GM23248 (cell line): ENCODE results near the gene ALOX5. TPM values are rescaled to one million over a fixed set of nuclear protein-coding genes. Genes with fewer than 3 reads are reported as not detected.

Experiments
- DNase-seq: peaks from one replicate; pipeline ENCODE4 v3.0.0-alpha.2; 2015
- H2AFZ ChIP-seq: fragments of 200-600 bp; sonication (generic); 2 replicates; pipeline ENCODE4 v1.6.1; 2016; ENCODE audit warnings: antibody characterized with exemption
- H3F3A ChIP-seq: fragments of 200-600 bp; sonication (generic); 2 replicates; pipeline ENCODE4 v1.6.1; 2016; ENCODE audit warnings: mild to moderate bottlenecking, antibody characterized with exemption, mixed run types; ENCODE audit not compliant: insufficient read depth
- H3K27ac ChIP-seq: fragments of 200-600 bp; sonication (generic); 2 replicates; pipeline ENCODE4 v1.5.1; 2016; ENCODE audit warnings: mild to moderate bottlenecking
- H3K27me3 ChIP-seq: fragments of 200-600 bp; sonication (generic); replicated peaks from 2 replicates; pipeline ENCODE4 v1.6.1; 2016; ENCODE audit warnings: mild to moderate bottlenecking; ENCODE audit not compliant: insufficient read depth
- H3K36me3 ChIP-seq: fragments of 200-600 bp; sonication (generic); 2 replicates; pipeline ENCODE4 v1.6.1; 2016; ENCODE audit warnings: low read depth, mild to moderate bottlenecking
- H3K4me1 ChIP-seq: fragments of 200-600 bp; sonication (generic); 2 replicates; pipeline ENCODE4 v1.6.1; 2016; ENCODE audit warnings: mild to moderate bottlenecking; ENCODE audit not compliant: insufficient read depth
- H3K4me2 ChIP-seq: fragments of 200-600 bp; sonication (generic); one replicate; pipeline ENCODE4 v1.6.1; 2016; ENCODE audit warnings: mild to moderate bottlenecking; ENCODE audit not compliant: unreplicated experiment
- H3K4me3 ChIP-seq: fragments of 200-600 bp; sonication (generic); 2 replicates; pipeline ENCODE4 v1.5.1; 2016; ENCODE audit warnings: mild to moderate bottlenecking
- H3K79me2 ChIP-seq: fragments of 200-600 bp; sonication (generic); 2 replicates; pipeline ENCODE4 v1.6.1; 2016; ENCODE audit warnings: mild to moderate bottlenecking; ENCODE audit not compliant: insufficient read depth
- H3K9ac ChIP-seq: fragments of 200-600 bp; sonication (generic); 2 replicates; pipeline ENCODE4 v1.6.1; 2016; ENCODE audit warnings: mild to moderate bottlenecking
- H3K9me2 ChIP-seq: fragments of 200-600 bp; sonication (generic); 2 replicates; pipeline ENCODE4 v1.6.1; 2016; ENCODE audit warnings: mixed run types, mild to moderate bottlenecking, moderate library complexity; ENCODE audit not compliant: insufficient read depth
- H3K9me3 ChIP-seq: fragments of 200-600 bp; sonication (generic); one replicate; pipeline ENCODE4 v1.6.1; 2017; ENCODE audit warnings: low read depth
- H4K20me1 ChIP-seq: fragments of 200-600 bp; sonication (generic); 2 replicates; pipeline ENCODE4 v1.6.0; 2016; ENCODE audit not compliant: insufficient read depth
- EZH2 ChIP-seq: fragments of 200-600 bp; sonication (generic); IDR thresholded peaks from 2 replicates; pipeline ENCODE4 v1.6.1; 2018; ENCODE audit warnings: antibody characterized with exemption, mild to moderate bottlenecking; ENCODE audit not compliant: insufficient read depth, poor library complexity, severe bottlenecking
- EZH2phosphoT487 ChIP-seq: fragments of 200-600 bp; sonication (generic); IDR thresholded peaks from 2 replicates; pipeline ENCODE4 v1.6.1; 2018; ENCODE audit warnings: antibody characterized with exemption, moderate library complexity, mild to moderate bottlenecking, low read depth; ENCODE audit not compliant: insufficient read depth
- WGBS, 2 experiments: methylation state at CpG; one replicate each; pipeline ENCODE4 v1.1.6; 2015 to 2017; ENCODE audit warnings: low lambda C conversion rate in 2 of 2, low coverage in 1 of 2; ENCODE audit errors: missing lambda C conversion rate in 2 of 2; 5-methylcytosine and 5-hydroxymethylcytosine counted together
- in situ Hi-C: fragments of 300-500 bp; cut with MboI; formaldehyde crosslinking; loops from 2 replicates; pipeline ENCODE4 v1.15.0; 2020
- polyA plus RNA-seq: library from polyadenylated mRNA; unstranded; fragments of >200 nt; fragmentation: Nextera tagmentation; extraction: Ambion mirVana; gene quantifications from 2 replicates; pipeline ENCODE4 v1.2.1, GENCODE V29; 2016
- total RNA-seq: library from RNA; depleted of rRNA; stranded (reverse); fragments of >200 nt; shearing (Covaris generic); gene quantifications from 2 replicates; pipeline ENCODE4 v1.2.3, GENCODE V29; 2014

ALOX5 gene
- total and polyA plus RNA-seq, 2 experiments from 2014 or later: not detected

GRCh38 chr10:45450866-45451265 lies 76.8 kb downstream of the ALOX5 start:
- in situ Hi-C loops: no loop called here
- 95 to 96% methylated on average over 3 of the region's 3 CpGs for WGBS, 2 experiments
- Histone ChIP-seq H3K4me3 (no peak overlapping the region), H3K4me1 (no peaks in the 10 kb centered on the region), H4K20me1 (no peaks in the 10 kb centered on the region), H3F3A (no peaks in the 10 kb centered on the region), H3K27me3 (no peaks in the 10 kb centered on the region), H3K9me3 (no peaks in the 10 kb centered on the region), H3K4me2 (no peak overlapping the region), H3K9me2 (no peaks in the 10 kb centered on the region), H2AFZ (no peak overlapping the region), H3K9ac (no peak overlapping the region), H3K79me2 (no peaks in the 10 kb centered on the region), H3K36me3 (no peaks in the 10 kb centered on the region), H3K27ac (no peak overlapping the region)
- TF ChIP-seq EZH2phosphoT487 (no peak), EZH2 (no peak)
- DNase-seq: no peak

DNA sequence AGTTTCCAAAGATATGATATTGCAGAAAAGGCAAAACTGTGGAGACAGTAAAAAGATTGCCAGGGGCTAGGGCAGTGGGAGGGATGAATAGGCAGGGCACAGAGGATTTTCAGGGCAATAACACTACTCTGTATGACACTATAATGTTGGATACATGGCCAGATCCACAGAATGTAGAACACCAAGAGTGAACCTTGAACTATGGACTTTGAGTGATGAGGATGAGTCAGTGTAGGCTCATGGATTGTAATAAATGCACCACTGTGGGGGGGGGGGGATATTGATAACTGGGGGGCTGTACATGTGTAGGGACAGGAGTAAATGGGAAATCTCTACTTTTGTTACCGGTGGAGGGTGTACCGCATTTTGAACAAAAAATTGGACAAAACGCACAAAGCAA lies 77.4 kb downstream of the ALOX5 start:
- H3K36me3 ChIP-seq: no peaks in the 10 kb centered on the region
- H3K4me3 ChIP-seq: no peak overlapping the region
- H3K4me1 ChIP-seq: no peaks in the 10 kb centered on the region
- H2AFZ ChIP-seq: no peak overlapping the region
- H3F3A ChIP-seq: no peaks in the 10 kb centered on the region
- H3K27ac ChIP-seq: no peak overlapping the region
- no peaks in the 10 kb centered on the region for H3K9me3 ChIP-seq
- no peak overlapping the region for H3K9ac ChIP-seq
- H3K4me2 ChIP-seq: no peak overlapping the region
- DNase-seq: no peak
- TF ChIP-seq EZH2phosphoT487 (no peak), EZH2 (no peak)
- no peaks in the 10 kb centered on the region for H3K79me2 ChIP-seq
- H3K27me3 ChIP-seq: no peaks in the 10 kb centered on the region
- no peaks in the 10 kb centered on the region for H3K9me2 ChIP-seq
- 83 to 88% methylated on average over 3 of the region's 3 CpGs for WGBS, 2 experiments
- in situ Hi-C loops: no loop called here
- H4K20me1 ChIP-seq: no peaks in the 10 kb centered on the region

DNA sequence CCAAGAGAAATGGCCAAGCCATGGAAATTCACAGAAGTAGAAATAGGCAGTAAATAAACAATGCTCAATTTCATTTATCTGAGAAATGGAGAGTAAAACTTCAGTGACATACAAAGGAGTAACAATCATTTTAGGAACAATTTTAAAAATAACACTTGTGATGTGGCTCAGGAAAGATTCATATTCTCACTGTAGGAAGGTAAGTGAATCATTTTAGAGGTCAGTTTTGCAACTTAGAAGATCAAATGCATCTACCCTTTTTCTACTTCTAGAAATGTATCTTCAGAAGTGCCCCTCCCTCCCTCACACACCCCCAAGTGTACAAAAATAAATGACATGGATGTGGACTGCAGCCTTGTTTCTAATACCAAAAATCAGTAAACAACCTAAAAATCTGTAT lies 78.3 kb downstream of the ALOX5 start:
- Histone ChIP-seq H3K79me2 (no peaks in the 10 kb centered on the region), H3K9me3 (no peaks in the 10 kb centered on the region), H3K27me3 (no peaks in the 10 kb centered on the region), H3K9me2 (no peaks in the 10 kb centered on the region), H4K20me1 (no peaks in the 10 kb centered on the region), H3K27ac (no peak overlapping the region), H3K4me2 (no peak overlapping the region), H3K4me1 (no peaks in the 10 kb centered on the region), H3F3A (no peaks in the 10 kb centered on the region), H3K4me3 (no peak overlapping the region), H2AFZ (no peak overlapping the region), H3K9ac (no peak overlapping the region), H3K36me3 (no peaks in the 10 kb centered on the region)
- TF ChIP-seq EZH2: no peak
- TF ChIP-seq EZH2phosphoT487: no peak
- in situ Hi-C loops: no loop called here
- DNase-seq: no peak

DNA sequence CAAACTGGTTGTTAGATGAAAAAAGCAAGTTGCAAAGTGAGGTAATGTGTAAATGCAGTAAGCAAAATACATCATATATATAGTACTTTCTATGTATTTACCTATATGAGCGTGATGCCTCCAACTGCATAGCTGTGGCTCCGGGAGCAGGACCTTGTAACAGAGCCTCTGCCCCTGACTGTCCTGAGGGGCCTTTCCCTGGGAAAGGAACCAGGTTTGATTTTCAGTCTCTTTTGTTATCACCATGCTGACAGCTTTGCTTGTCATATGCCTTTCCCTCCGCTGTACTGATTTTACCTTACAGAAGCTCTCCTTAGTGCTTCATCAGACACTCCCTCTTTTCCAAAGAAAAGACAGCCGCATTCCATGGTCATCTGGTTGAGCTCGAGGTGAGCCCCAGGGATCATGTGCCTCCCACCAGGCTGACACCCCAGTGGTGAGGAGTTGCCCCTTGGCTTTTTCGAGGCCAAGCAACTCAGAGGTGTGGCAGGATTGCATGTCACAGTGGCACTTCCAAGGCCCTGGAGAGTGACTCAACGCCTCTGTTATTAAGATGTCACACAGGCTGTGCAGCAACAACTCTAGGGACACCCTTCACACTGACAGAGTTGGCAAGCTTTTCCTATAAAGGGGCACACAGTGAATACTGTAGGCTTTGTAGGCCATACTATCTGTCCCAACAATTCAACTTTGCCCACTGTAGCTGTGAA lies 78.9 kb downstream of the ALOX5 start:
- Histone ChIP-seq H3K27ac (no peak overlapping the region), H3K9me3 (no peaks in the 10 kb centered on the region), H3K9ac (no peak overlapping the region), H3K36me3 (no peaks in the 10 kb centered on the region), H3K4me1 (no peaks in the 10 kb centered on the region), H3K4me3 (no peak overlapping the region), H4K20me1 (no peaks in the 10 kb centered on the region), H3K79me2 (no peaks in the 10 kb centered on the region), H3K4me2 (no peak overlapping the region), H3K9me2 (no peaks in the 10 kb centered on the region), H3F3A (no peaks in the 10 kb centered on the region), H2AFZ (no peak overlapping the region), H3K27me3 (no peaks in the 10 kb centered on the region)
- TF ChIP-seq EZH2phosphoT487 (no peak), EZH2 (no peak)
- WGBS, 2 experiments: 76 to 78% methylated on average over 7 of the region's 7 CpGs
- in situ Hi-C loops: no loop called here
- peak; percentile 8 for DNase-seq
